ENCODE results near the gene SPEM1. TPM values are rescaled to one million over a fixed set of nuclear protein-coding genes. Genes with fewer than 3 reads are reported as not detected.

Gene SPEM1
- total RNA-seq, 1 donor from 2014 or later, result 0.23 TPM

- Histone ChIP-seq H3K27ac (ENCODE audit: low read depth, low read length) (peak within 1 kb of the TSS; percentile 81), H3K9ac (ENCODE audit: low read length) (peak within 1 kb of the TSS; percentile 90), H3K9me3 (ENCODE audit: insufficient read depth, low read depth, low read length) (no peaks in the 10 kb centered on the region), H3K79me2 (ENCODE audit: insufficient read depth, low read length) (peaks cover 23% of the 10 kb centered on the region), H4K20me1 (ENCODE audit: insufficient read depth, low read length) (peaks cover 26% of the 10 kb centered on the region), H3K4me3 (ENCODE audit: insufficient read depth, low read depth, low read length) (peak within 1 kb of the TSS; percentile 86), H3K27me3 (ENCODE audit: insufficient read depth, low read length) (no peaks in the 10 kb centered on the region), H3K36me3 (ENCODE audit: insufficient read depth, low read length) (peaks cover 17% of the 10 kb centered on the region), H2AFZ (ENCODE audit: low read depth, low read length) (peak within 1 kb of the TSS; percentile 90), H3K4me1 (ENCODE audit: insufficient read depth, low read length) (peaks cover 13% of the 10 kb centered on the region), H3K4me2 (ENCODE audit: low read length) (peak within 1 kb of the TSS; percentile 99)
- H3K27me3 Mint-ChIP-seq (ENCODE audit: low read depth, unreplicated experiment), result no peaks in the 10 kb centered on the region
- no peak for TF ChIP-seq EZH2 (IDR thresholded peaks at IDR 0.05; ENCODE audit: insufficient read depth, low read length)
- peak; percentile 21 for TF ChIP-seq CTCF (IDR thresholded peaks at IDR 0.05; ENCODE audit: insufficient read depth, low read depth, low read length)
- peak within 1 kb of the TSS; percentile 92 for H3K4me3 Mint-ChIP-seq (ENCODE audit: unreplicated experiment)
- peak within 1 kb of the TSS; percentile 86 for H3K27ac Mint-ChIP-seq (ENCODE audit: unreplicated experiment)
- FAIRE-seq, result no peak
- peaks cover 5% of the 10 kb centered on the region for H3K4me1 Mint-ChIP-seq (ENCODE audit: low read depth, unreplicated experiment)
- no peaks in the 10 kb centered on the region for H3K9me3 Mint-ChIP-seq (ENCODE audit: unreplicated experiment)
- H3K36me3 Mint-ChIP-seq (ENCODE audit: low read depth, unreplicated experiment), result peaks cover 16% of the 10 kb centered on the region
- DNase-seq (ENCODE audit: low read depth), result peak; percentile 70
Observed at GRCh38 chr17:7394452-7395191, 25.5 kb upstream of the SPEM1 start, which contains the start of gene PLSCR3. TSS of gene PLSCR3 (minus strand) at chr17:7394525. CDS start at chr17:7394110, 415 bp downstream.

GRCh38 chr17:7396147-7396546 lies 24.0 kb upstream of the SPEM1 start:
- no peak overlapping the region for H3K4me2 ChIP-seq (ENCODE audit: low read length)
- Mint-ChIP-seq H3K9me3 (ENCODE audit: unreplicated experiment) (no peaks in the 10 kb centered on the region), H3K4me3 (ENCODE audit: unreplicated experiment) (no peak overlapping the region), H3K4me1 (ENCODE audit: low read depth, unreplicated experiment) (peaks cover 7% of the 10 kb centered on the region), H3K27me3 (ENCODE audit: low read depth, unreplicated experiment) (no peaks in the 10 kb centered on the region), H3K27ac (ENCODE audit: unreplicated experiment) (no peak overlapping the region), H3K36me3 (ENCODE audit: low read depth, unreplicated experiment) (peaks cover 12% of the 10 kb centered on the region)
- no peak overlapping the region for H3K4me3 ChIP-seq (ENCODE audit: insufficient read depth, low read depth, low read length)
- peaks cover 12% of the 10 kb centered on the region for H3K36me3 ChIP-seq (ENCODE audit: insufficient read depth, low read length)
- H3K9me3 ChIP-seq (ENCODE audit: insufficient read depth, low read depth, low read length), result no peaks in the 10 kb centered on the region
- no peak overlapping the region for H3K9ac ChIP-seq (ENCODE audit: low read length)
- DNase-seq (ENCODE audit: low read depth) (no peak), FAIRE-seq (no peak)
- H3K4me1 ChIP-seq (ENCODE audit: insufficient read depth, low read length), result peaks cover 13% of the 10 kb centered on the region
- H3K79me2 ChIP-seq (ENCODE audit: insufficient read depth, low read length), result peaks cover 18% of the 10 kb centered on the region
- no peaks in the 10 kb centered on the region for H3K27me3 ChIP-seq (ENCODE audit: insufficient read depth, low read length)
- peaks cover 10% of the 10 kb centered on the region for H4K20me1 ChIP-seq (ENCODE audit: insufficient read depth, low read length)
- no peak overlapping the region for H3K27ac ChIP-seq (ENCODE audit: low read depth, low read length)
- H2AFZ ChIP-seq (ENCODE audit: low read depth, low read length), result no peak overlapping the region
- no peak for TF ChIP-seq EZH2 (IDR thresholded peaks at IDR 0.05; ENCODE audit: insufficient read depth, low read length)
- no peak for TF ChIP-seq CTCF (IDR thresholded peaks at IDR 0.05; ENCODE audit: insufficient read depth, low read depth, low read length)

DNA sequence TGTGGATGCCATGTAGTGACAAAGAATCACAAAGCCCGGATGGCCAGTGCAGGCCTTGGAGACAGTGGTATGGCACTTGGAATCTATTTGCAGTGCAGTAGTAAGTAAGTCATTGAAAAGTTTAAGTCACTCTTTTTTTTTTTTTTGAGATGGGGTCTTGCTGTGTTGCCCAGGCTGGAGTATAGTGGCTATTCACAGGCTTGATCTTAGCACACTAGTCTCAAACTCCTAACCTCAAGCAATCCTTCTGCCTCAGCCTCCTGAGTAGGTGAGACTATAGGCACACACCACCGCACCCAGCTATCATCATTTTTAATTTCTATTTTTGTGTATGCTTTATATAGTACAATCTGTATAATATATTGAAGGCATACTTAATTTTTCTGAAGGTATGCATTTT lies 21.5 kb upstream of the SPEM1 start:
- no peaks in the 10 kb centered on the region for H3K9me3 Mint-ChIP-seq (ENCODE audit: unreplicated experiment)
- peaks cover 4% of the 10 kb centered on the region for H3K36me3 Mint-ChIP-seq (ENCODE audit: low read depth, unreplicated experiment)
- no peak overlapping the region for H3K9ac ChIP-seq (ENCODE audit: low read length)
- DNase-seq (ENCODE audit: low read depth), result no peak
- TF ChIP-seq CTCF (IDR thresholded peaks at IDR 0.05; ENCODE audit: insufficient read depth, low read depth, low read length) (no peak), EZH2 (IDR thresholded peaks at IDR 0.05; ENCODE audit: insufficient read depth, low read length) (no peak)
- peaks cover 12% of the 10 kb centered on the region for H3K4me1 Mint-ChIP-seq (ENCODE audit: low read depth, unreplicated experiment)
- H3K27me3 Mint-ChIP-seq (ENCODE audit: low read depth, unreplicated experiment), result no peaks in the 10 kb centered on the region
- peaks cover 14% of the 10 kb centered on the region for H3K4me1 ChIP-seq (ENCODE audit: insufficient read depth, low read length)
- H3K36me3 ChIP-seq (ENCODE audit: insufficient read depth, low read length), result no peaks in the 10 kb centered on the region
- peaks cover 4% of the 10 kb centered on the region for H4K20me1 ChIP-seq (ENCODE audit: insufficient read depth, low read length)
- no peaks in the 10 kb centered on the region for H3K27me3 ChIP-seq (ENCODE audit: insufficient read depth, low read length)
- H3K4me3 ChIP-seq (ENCODE audit: insufficient read depth, low read depth, low read length), result no peak overlapping the region
- no peak overlapping the region for H2AFZ ChIP-seq (ENCODE audit: low read depth, low read length)
- H3K27ac Mint-ChIP-seq (ENCODE audit: unreplicated experiment), result no peak overlapping the region
- FAIRE-seq, result no peak
- H3K79me2 ChIP-seq (ENCODE audit: insufficient read depth, low read length), result peaks cover 14% of the 10 kb centered on the region
- H3K9me3 ChIP-seq (ENCODE audit: insufficient read depth, low read depth, low read length), result no peaks in the 10 kb centered on the region
- peak overlapping the region; percentile 11 for H3K4me3 Mint-ChIP-seq (ENCODE audit: unreplicated experiment)
- H3K27ac ChIP-seq (ENCODE audit: low read depth, low read length), result no peak overlapping the region
- H3K4me2 ChIP-seq (ENCODE audit: low read length), result no peak overlapping the region

Measured in astrocyte (in vitro differentiated cells and primary cell).